Measurements from ENCODE around the gene CBX3. TPM values are rescaled to one million over a fixed set of nuclear protein-coding genes. Genes with fewer than 3 reads are reported as not detected.
A peak's percentile ranks its signal among the peaks of the same experiment; 100 is the strongest.

The CBX3 gene
- total RNA-seq, 1 donor from 2014 or later, result 146 TPM

DNA sequence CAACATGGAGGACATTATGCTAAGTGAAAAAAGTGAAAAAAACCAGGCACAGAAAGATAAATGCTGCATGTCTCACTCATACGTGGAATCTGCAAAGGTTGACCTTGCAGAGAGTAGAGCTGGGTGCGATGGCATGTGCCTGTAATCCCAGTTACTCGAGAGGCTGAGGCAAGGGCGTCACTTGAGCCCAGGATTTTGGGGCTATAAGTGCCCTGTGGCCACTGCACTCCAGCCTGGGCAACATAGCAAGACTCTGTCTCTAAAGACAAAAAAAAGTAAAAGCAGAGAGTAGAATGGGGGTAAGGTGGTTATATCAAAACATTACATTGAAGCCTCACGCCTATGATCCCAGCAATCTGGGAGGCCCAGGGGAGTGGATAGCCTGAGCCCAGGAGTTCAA lies 22.8 kb downstream of the CBX3 start:
- Mint-ChIP-seq H3K36me3 (ENCODE audit: low read depth, unreplicated experiment) (no peaks in the 10 kb centered on the region), H3K4me1 (ENCODE audit: unreplicated experiment) (no peaks in the 10 kb centered on the region), H3K4me3 (ENCODE audit: unreplicated experiment) (no peak overlapping the region), H3K27me3 (ENCODE audit: unreplicated experiment) (no peaks in the 10 kb centered on the region), H3K27ac (ENCODE audit: unreplicated experiment) (no peak overlapping the region), H3K9me3 (ENCODE audit: unreplicated experiment) (no peaks in the 10 kb centered on the region)
- TF ChIP-seq, protein P1, sequence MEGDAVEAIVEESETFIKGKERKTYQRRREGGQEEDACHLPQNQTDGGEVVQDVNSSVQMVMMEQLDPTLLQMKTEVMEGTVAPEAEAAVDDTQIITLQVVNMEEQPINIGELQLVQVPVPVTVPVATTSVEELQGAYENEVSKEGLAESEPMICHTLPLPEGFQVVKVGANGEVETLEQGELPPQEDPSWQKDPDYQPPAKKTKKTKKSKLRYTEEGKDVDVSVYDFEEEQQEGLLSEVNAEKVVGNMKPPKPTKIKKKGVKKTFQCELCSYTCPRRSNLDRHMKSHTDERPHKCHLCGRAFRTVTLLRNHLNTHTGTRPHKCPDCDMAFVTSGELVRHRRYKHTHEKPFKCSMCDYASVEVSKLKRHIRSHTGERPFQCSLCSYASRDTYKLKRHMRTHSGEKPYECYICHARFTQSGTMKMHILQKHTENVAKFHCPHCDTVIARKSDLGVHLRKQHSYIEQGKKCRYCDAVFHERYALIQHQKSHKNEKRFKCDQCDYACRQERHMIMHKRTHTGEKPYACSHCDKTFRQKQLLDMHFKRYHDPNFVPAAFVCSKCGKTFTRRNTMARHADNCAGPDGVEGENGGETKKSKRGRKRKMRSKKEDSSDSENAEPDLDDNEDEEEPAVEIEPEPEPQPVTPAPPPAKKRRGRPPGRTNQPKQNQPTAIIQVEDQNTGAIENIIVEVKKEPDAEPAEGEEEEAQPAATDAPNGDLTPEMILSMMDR (IDR thresholded peaks at IDR 0.05; ENCODE audit: unreplicated experiment), result no peak
- DNase-seq (ENCODE audit: low spot score), result no peak

- Mint-ChIP-seq H3K27me3 (ENCODE audit: unreplicated experiment) (no peaks in the 10 kb centered on the region), H3K4me1 (ENCODE audit: unreplicated experiment) (no peaks in the 10 kb centered on the region), H3K36me3 (ENCODE audit: low read depth, unreplicated experiment) (no peaks in the 10 kb centered on the region), H3K4me3 (ENCODE audit: unreplicated experiment) (no peak overlapping the region), H3K27ac (ENCODE audit: unreplicated experiment) (no peak overlapping the region), H3K9me3 (ENCODE audit: unreplicated experiment) (no peaks in the 10 kb centered on the region)
- DNase-seq (ENCODE audit: low spot score), result no peak
- TF ChIP-seq, protein P1 (IDR thresholded peaks at IDR 0.05; ENCODE audit: unreplicated experiment), result no peak
These were observed 26.4 kb downstream of the CBX3 start for GRCh38 chr7:26227987-26228386.

DNA sequence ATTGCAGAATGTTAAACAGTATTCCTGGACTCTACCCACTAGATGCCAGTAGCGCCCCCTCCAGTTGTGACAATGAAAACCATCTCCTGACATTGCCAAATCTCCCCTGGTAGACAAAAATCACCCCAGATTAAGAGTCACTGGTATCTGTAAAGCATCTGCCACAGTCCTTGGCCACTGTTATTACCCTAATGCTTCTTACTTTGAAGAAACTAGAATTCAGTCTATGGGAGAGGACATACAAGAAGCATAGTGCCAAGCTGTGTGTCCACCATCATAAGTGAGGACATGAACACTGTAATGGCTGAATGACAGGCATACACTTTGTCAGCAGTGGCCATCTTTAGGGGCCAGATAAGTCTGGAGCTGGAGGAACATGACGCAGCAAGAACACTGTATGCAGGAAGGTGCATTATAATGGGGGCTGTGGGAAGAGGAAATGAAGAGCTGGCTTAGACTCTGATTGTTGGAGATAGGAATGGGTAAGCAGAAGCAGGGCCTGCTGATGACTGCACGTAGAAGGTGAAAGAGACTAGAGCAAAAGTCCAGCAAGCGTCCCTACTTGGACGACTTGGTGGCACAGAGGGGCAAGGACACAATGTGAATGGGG lies 32.5 kb downstream of the CBX3 start:
- Mint-ChIP-seq H3K4me1 (ENCODE audit: unreplicated experiment) (peaks cover 8% of the 10 kb centered on the region), H3K36me3 (ENCODE audit: low read depth, unreplicated experiment) (no peaks in the 10 kb centered on the region), H3K27me3 (ENCODE audit: unreplicated experiment) (no peaks in the 10 kb centered on the region), H3K9me3 (ENCODE audit: unreplicated experiment) (no peaks in the 10 kb centered on the region), H3K27ac (ENCODE audit: unreplicated experiment) (peak overlapping the region; percentile 14), H3K4me3 (ENCODE audit: unreplicated experiment) (no peak overlapping the region)
- TF ChIP-seq, protein P1 (IDR thresholded peaks at IDR 0.05; ENCODE audit: unreplicated experiment), result no peak
- no peak for DNase-seq (ENCODE audit: low spot score)

GRCh38 chr7:26237035-26237807 lies 35.7 kb downstream of the CBX3 start:
- Mint-ChIP-seq H3K9me3 (ENCODE audit: unreplicated experiment) (no peaks in the 10 kb centered on the region), H3K36me3 (ENCODE audit: low read depth, unreplicated experiment) (no peaks in the 10 kb centered on the region), H3K4me3 (ENCODE audit: unreplicated experiment) (no peak overlapping the region), H3K4me1 (ENCODE audit: unreplicated experiment) (peaks cover 8% of the 10 kb centered on the region), H3K27ac (ENCODE audit: unreplicated experiment) (no peak overlapping the region), H3K27me3 (ENCODE audit: unreplicated experiment) (no peaks in the 10 kb centered on the region)
- TF ChIP-seq, protein P1 (IDR thresholded peaks at IDR 0.05; ENCODE audit: unreplicated experiment), result no peak
- no peak for DNase-seq (ENCODE audit: low spot score)

DNA sequence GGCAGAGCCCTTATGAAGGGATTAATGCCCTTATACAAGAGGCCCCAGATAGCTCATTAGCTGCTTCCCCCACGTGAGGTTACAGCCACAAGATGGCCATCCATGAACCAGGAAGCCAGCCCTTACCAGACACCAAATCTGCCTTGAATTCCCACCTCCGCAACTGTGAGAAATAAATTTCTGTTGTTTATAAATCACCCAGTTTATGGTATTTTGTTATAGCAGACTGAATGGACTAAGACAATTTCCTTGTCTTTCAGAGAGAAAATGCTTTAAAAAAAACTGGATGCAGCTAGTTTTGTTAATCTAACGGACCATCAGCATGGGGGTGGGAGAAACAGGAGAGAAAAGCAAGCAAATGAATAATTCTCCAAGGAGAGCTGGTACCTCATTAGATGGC lies 36.5 kb downstream of the CBX3 start:
- no peaks in the 10 kb centered on the region for H3K36me3 Mint-ChIP-seq (ENCODE audit: low read depth, unreplicated experiment)
- H3K27ac Mint-ChIP-seq (ENCODE audit: unreplicated experiment), result no peak overlapping the region
- TF ChIP-seq, protein P1 (IDR thresholded peaks at IDR 0.05; ENCODE audit: unreplicated experiment), result no peak
- peaks cover 8% of the 10 kb centered on the region for H3K4me1 Mint-ChIP-seq (ENCODE audit: unreplicated experiment)
- H3K27me3 Mint-ChIP-seq (ENCODE audit: unreplicated experiment), result no peaks in the 10 kb centered on the region
- H3K4me3 Mint-ChIP-seq (ENCODE audit: unreplicated experiment), result no peak overlapping the region
- no peaks in the 10 kb centered on the region for H3K9me3 Mint-ChIP-seq (ENCODE audit: unreplicated experiment)
- no peak for DNase-seq (ENCODE audit: low spot score)
